H1 (cell line): Measurements from ENCODE around the gene SPDEF. TPM values are rescaled to one million over a fixed set of nuclear protein-coding genes. Genes with fewer than 3 reads are reported as not detected.

Experiments used
- CTCF ChIA-PET: fragments of 300-600 bp; sonication (Branson Sonifier 250); formaldehyde crosslinking; loops from one replicate; lab custom pipeline; 2021; ENCODE audit not compliant: partially characterized antibody; lab: Charles Lee
- POLR2A ChIA-PET: fragments of 300-600 bp; sonication (Branson Sonifier 250); formaldehyde crosslinking; loops from one replicate; lab custom pipeline; 2021; ENCODE audit warnings: inconsistent platforms; ENCODE audit not compliant: partially characterized antibody; lab: Charles Lee
- DNase-seq, 2 experiments: peaks; one replicate each; pipeline versions ENCODE4 v3.0.0 to v3.0.0-alpha.2; 2010 to 2022; ENCODE audit warnings: low spot score in 2 of 2, low read depth in 1 of 2, mixed read lengths in 1 of 2
- FAIRE-seq: peaks from 2 replicates; lab custom pipeline; 2011; peaks lifted over from hg19 to GRCh38; lab: Jason Lieb, UNC
- H2AFZ ChIP-seq: 2 replicates; pipeline ENCODE4 v1.8.1; 2012; ENCODE audit warnings: low read length, inconsistent platforms
- H2AK5ac ChIP-seq: 2 replicates; pipeline ENCODE4 v1.6.1; 2013; ENCODE audit warnings: low read depth, low read length
- H2BK120ac ChIP-seq: replicated peaks from 2 replicates; pipeline ENCODE3; 2013; ENCODE audit warnings: low read depth, low read length, inconsistent platforms
- H2BK12ac ChIP-seq: 2 replicates; pipeline ENCODE4 v1.6.1; 2013; ENCODE audit warnings: low read depth, low read length
- H2BK15ac ChIP-seq: 2 replicates; pipeline ENCODE4 v1.6.1; 2013; ENCODE audit warnings: low read length
- H2BK20ac ChIP-seq: 2 replicates; pipeline ENCODE4 v1.6.1; 2013; ENCODE audit warnings: low read length
- H2BK5ac ChIP-seq: 2 replicates; pipeline ENCODE4 v1.6.1; 2013; ENCODE audit warnings: low read depth, low read length
- H3K14ac ChIP-seq: 2 replicates; pipeline ENCODE4 v1.6.1; 2013; ENCODE audit warnings: inconsistent platforms; ENCODE audit not compliant: insufficient read length
- H3K18ac ChIP-seq: 2 replicates; pipeline ENCODE4 v1.6.1; 2013; ENCODE audit warnings: low read length; ENCODE audit errors: extremely low read depth
- H3K23ac ChIP-seq: 2 replicates; pipeline ENCODE4 v1.6.1; 2013; ENCODE audit warnings: inconsistent platforms; ENCODE audit not compliant: insufficient read length
- H3K23me2 ChIP-seq: 2 replicates; pipeline ENCODE4 v1.6.1; 2013; ENCODE audit warnings: low read depth, low read length
- H3K27ac ChIP-seq: 2 replicates; pipeline ENCODE4 v1.6.1; 2011; ENCODE audit warnings: low read depth, low read length, inconsistent platforms
- H3K27me3 ChIP-seq, 4 experiments: replicated peaks in 1 of 4; 1 replicate in 1 of 4; 2 replicates in 3 of 4; pipeline versions ENCODE4 v1.6.1 to v1.8.1; 2011 to 2013; ENCODE audit warnings: low read length in 3 of 4, mild to moderate bottlenecking in 3 of 4, inconsistent platforms in 2 of 4, mixed read lengths in 2 of 4, moderate library complexity in 1 of 4; ENCODE audit not compliant: control insufficient read depth in 3 of 4, insufficient read depth in 3 of 4; ENCODE audit errors: extremely low read depth in 1 of 4
- H3K36me3 ChIP-seq, 4 experiments: 2 replicates each; pipeline versions ENCODE4 v1.6.1 to v1.8.1; 2011 to 2013; ENCODE audit warnings: mild to moderate bottlenecking in 4 of 4, low read length in 3 of 4, moderate library complexity in 2 of 4, control low read depth in 1 of 4, inconsistent platforms in 1 of 4; ENCODE audit not compliant: insufficient read depth in 4 of 4, control insufficient read depth in 2 of 4
- H3K4ac ChIP-seq: replicated peaks from 2 replicates; pipeline ENCODE3; 2013; ENCODE audit warnings: low read length, low read depth, mixed read lengths, inconsistent platforms; ENCODE audit not compliant: insufficient read length
- H3K4me1 ChIP-seq, 4 experiments: replicated peaks in 1 of 4; 1 replicate in 1 of 4; 2 replicates in 3 of 4; pipeline versions ENCODE4 v1.6.1 to v1.8.1; 2011 to 2013; ENCODE audit warnings: low read length in 3 of 4, inconsistent platforms in 2 of 4, mixed read lengths in 1 of 4; ENCODE audit not compliant: insufficient read depth in 4 of 4, control insufficient read depth in 3 of 4
- H3K4me2 ChIP-seq, 2 experiments: 2 replicates each; pipeline versions ENCODE4 v1.6.1 to v1.8.1; 2011 to 2013; ENCODE audit warnings: low read depth in 2 of 2, low read length in 2 of 2, control low read depth in 1 of 2, inconsistent platforms in 1 of 2, mild to moderate bottlenecking in 1 of 2; ENCODE audit not compliant: insufficient read depth in 1 of 2
- H3K4me3 ChIP-seq, 4 experiments: fragments of 200-600, 300-600 bp in 1 of 4; sonication (generic), shearing (Covaris generic), sonication (Bioruptor Twin) in 1 of 4; 2 replicates each; pipeline versions ENCODE4 v1.5.1 to v1.8.1; 2011 to 2016; ENCODE audit warnings: low read length in 4 of 4, low read depth in 3 of 4, control low read depth in 2 of 4, inconsistent platforms in 2 of 4, mild to moderate bottlenecking in 2 of 4, mixed read lengths in 1 of 4, moderate library complexity in 1 of 4; ENCODE audit not compliant: insufficient read depth in 2 of 4; ENCODE audit errors: extremely low read depth in 1 of 4
- H3K56ac ChIP-seq: replicated peaks from 2 replicates; pipeline ENCODE3; 2013; ENCODE audit warnings: low read depth, mild to moderate bottlenecking, mixed read lengths, low read length, inconsistent platforms; ENCODE audit not compliant: insufficient read length
- H3K79me1 ChIP-seq: 2 replicates; pipeline ENCODE4 v1.6.1; 2013; ENCODE audit warnings: low read depth, low read length, control low read depth
- H3K79me2 ChIP-seq, 2 experiments: 2 replicates each; pipeline versions ENCODE4 v1.6.1 to v1.8.1; 2012 to 2013; ENCODE audit warnings: low read length in 2 of 2, mild to moderate bottlenecking in 2 of 2, inconsistent platforms in 1 of 2; ENCODE audit not compliant: insufficient read depth in 2 of 2, control insufficient read depth in 1 of 2
- H3K9ac ChIP-seq, 4 experiments: replicated peaks in 1 of 4; 1 replicate in 1 of 4; 2 replicates in 3 of 4; pipeline versions ENCODE4 v1.6.1 to v1.8.1; 2011 to 2013; ENCODE audit warnings: low read depth in 3 of 4, low read length in 3 of 4, control low read depth in 2 of 4, mild to moderate bottlenecking in 2 of 4, moderate library complexity in 2 of 4, inconsistent platforms in 1 of 4; ENCODE audit errors: extremely low read depth in 1 of 4
- H3K9me3 ChIP-seq, 2 experiments: 2 replicates each; pipeline versions ENCODE4 v1.6.1 to v1.8.1; 2012 to 2013; ENCODE audit warnings: mild to moderate bottlenecking in 2 of 2, moderate library complexity in 2 of 2, control low read depth in 1 of 2, inconsistent platforms in 1 of 2, low read depth in 1 of 2, low read length in 1 of 2, mixed read lengths in 1 of 2; ENCODE audit not compliant: insufficient read depth in 2 of 2
- H4K20me1 ChIP-seq, 2 experiments: replicated peaks in 1 of 2; 2 replicates each; pipeline versions ENCODE3 to v1.8.1; 2011 to 2013; ENCODE audit warnings: inconsistent platforms in 2 of 2, low read length in 2 of 2, mild to moderate bottlenecking in 1 of 2; ENCODE audit not compliant: insufficient read depth in 2 of 2, control insufficient read depth in 1 of 2
- H4K5ac ChIP-seq: 2 replicates; pipeline ENCODE4 v1.6.1; 2013; ENCODE audit warnings: low read length, low read depth, mixed read lengths, inconsistent platforms; ENCODE audit not compliant: insufficient read length
- H4K8ac ChIP-seq: 2 replicates; pipeline ENCODE4 v1.8.0; 2013; ENCODE audit warnings: mild to moderate bottlenecking, moderate library complexity, low read length, inconsistent platforms; ENCODE audit not compliant: insufficient read depth; ENCODE audit errors: extremely low read depth
- H4K91ac ChIP-seq: replicated peaks from 2 replicates; pipeline ENCODE3; 2013; ENCODE audit warnings: low read length, mixed read lengths, inconsistent platforms; ENCODE audit not compliant: insufficient read length
- CHD2 ChIP-seq: IDR thresholded peaks from 2 replicates; pipeline ENCODE4 v1.6.1; 2012; ENCODE audit warnings: low read length, improper control_type of control experiment
- CTBP2 ChIP-seq: IDR thresholded peaks from 2 replicates; pipeline ENCODE4 v1.7.0; 2011; ENCODE audit warnings: borderline replicate concordance, mild to moderate bottlenecking, moderate library complexity, mixed read lengths, low read length; ENCODE audit not compliant: insufficient read depth, insufficient read length
- EP300 ChIP-seq, 2 experiments: IDR thresholded peaks; 1 replicate in 1 of 2; 2 replicates in 1 of 2; pipeline ENCODE4 v1.6.1; 2011 to 2012; ENCODE audit warnings: low read depth in 2 of 2, low read length in 2 of 2, mild to moderate bottlenecking in 2 of 2, borderline replicate concordance in 1 of 2, inconsistent platforms in 1 of 2, moderate library complexity in 1 of 2
- KDM1A ChIP-seq: fragments of 200-600, 300-600 bp; sonication (generic); IDR thresholded peaks from 2 replicates; pipeline ENCODE4 v1.7.1; 2016; ENCODE audit warnings: mild to moderate bottlenecking, low read length, borderline replicate concordance
- KDM4A ChIP-seq: IDR thresholded peaks from one replicate; pipeline ENCODE4 v1.7.1; 2012; ENCODE audit warnings: low read depth, mild to moderate bottlenecking, moderate library complexity, low read length, inconsistent platforms; ENCODE audit not compliant: severe bottlenecking
- PHF8 ChIP-seq: fragments of 200-600 bp; sonication (generic); conservative IDR thresholded peaks from 2 replicates; pipeline ENCODE4 v1.7.1; 2012; ENCODE audit warnings: low read depth, mild to moderate bottlenecking, inconsistent platforms, low read length, moderate library complexity
- POLR2A ChIP-seq, 2 experiments: IDR thresholded peaks; 1 replicate in 1 of 2; 2 replicates in 1 of 2; pipeline ENCODE4 v1.6.1; 2011; ENCODE audit warnings: low read depth in 2 of 2, low read length in 2 of 2, mild to moderate bottlenecking in 2 of 2; ENCODE audit errors: control extremely low read depth in 1 of 2
- POU5F1 ChIP-seq: IDR thresholded peaks from 2 replicates; pipeline ENCODE4 v1.6.1; 2011; ENCODE audit warnings: low read depth, mild to moderate bottlenecking, low read length, moderate library complexity
- RXRA ChIP-seq: IDR thresholded peaks from 2 replicates; pipeline ENCODE4 v1.6.1; 2011; ENCODE audit warnings: low read depth, mild to moderate bottlenecking, low read length, moderate library complexity; ENCODE audit not compliant: insufficient read depth
- SP2 ChIP-seq: IDR thresholded peaks from 2 replicates; pipeline ENCODE4 v1.6.1; 2012; ENCODE audit warnings: mild to moderate bottlenecking, low read length, inconsistent platforms
- SP4 ChIP-seq: IDR thresholded peaks from 2 replicates; pipeline ENCODE4 v1.6.1; 2012; ENCODE audit warnings: low read length, inconsistent platforms
- WGBS, 2 experiments: shearing (Covaris generic) in 1 of 2; methylation state at CpG; one replicate each; pipeline versions ENCODE4 v1.1.6 to v1.1.7; 2013 to 2015; ENCODE audit warnings: low lambda C conversion rate in 2 of 2, mixed read lengths in 2 of 2, inconsistent platforms in 1 of 2, low coverage in 1 of 2, missing lambda C conversion rate in 1 of 2; ENCODE audit not compliant: insufficient replicate concordance in 2 of 2, insufficient coverage in 1 of 2, insufficient read length in 1 of 2; ENCODE audit errors: extremely low coverage in 1 of 2, missing lambda C conversion rate in 1 of 2; 5-methylcytosine and 5-hydroxymethylcytosine counted together
- polyA plus RNA-seq, 7 experiments: library from polyadenylated mRNA; depleted of rRNA in 3 of 7; stranded (reverse) in 5 of 7; unstranded in 2 of 7; fragments of >200 nt in 5 of 7; fragments of 200-250 nt in 2 of 7; gene quantifications; 1 replicate in 5 of 7; 2 replicates in 1 of 7; 4 replicates in 1 of 7; pipeline versions ENCODE4 v1.2.1 to v1.2.3, GENCODE V29; 2011 to 2013; ENCODE audit warnings: missing spikeins in 2 of 7, mixed read lengths in 2 of 7
- total RNA-seq: library from RNA; stranded (reverse); fragmentation: NEBNext Ultra II Directional; extraction: Animal tissue kit (Norgen Biotek cat#: 25700); gene quantifications from 2 replicates; pipeline ENCODE4 v1.2.1, GENCODE V29; 2021

The SPDEF gene
- total and polyA plus RNA-seq, 2 of the 8 experiments (the other 6 are each of a cell fraction or from before 2014, with no cell fraction given): 0.15 to 0.30 TPM

GRCh38 chr6:34531580-34532201, 24.4 kb downstream of the SPDEF start:
- CTCF ChIA-PET: interaction anchor here (0.5 to 8.4 kb wide), 11 partner anchors 12 to 127 kb away, joined by 3 to 79 read pairs (median 3); no protein-coding TSS in a partner anchor
- Histone ChIP-seq H3K56ac (no peak overlapping the region), H4K20me1 (no peaks in the 10 kb centered on the region), H3K4me3 (no peak overlapping the region), H3K4ac (no peak overlapping the region), H2BK120ac (no peak overlapping the region), H3K27me3 (no peaks in the 10 kb centered on the region), H3K27ac (no peak overlapping the region), H3K14ac (no peak overlapping the region), H3K79me1 (no peaks in the 10 kb centered on the region), H3K9ac (no peak overlapping the region), H3K18ac (no peak overlapping the region; the same call in 1 of the 2 replicates), H3K23ac (no peak overlapping the region), H3K36me3 (no peaks in the 10 kb centered on the region; a peak in 1 of 8 replicates), H4K8ac (peak overlapping the region; percentile 35; the same call in 1 of the 2 replicates), H2BK12ac (0 out of 2 replicates have a peak overlapping the region, but pooled peaks have one; percentile 12), H3K23me2 (no peaks in the 10 kb centered on the region; the same call in 1 of the 2 replicates), H4K91ac (no peak overlapping the region), H3K4me1 (peaks cover 3 to 18% (median 8%) of the 10 kb centered on the region in 4 experiments), H3K9me3 (no peaks in the 10 kb centered on the region), H2AK5ac (no peak overlapping the region), H2BK20ac (no peak overlapping the region), H3K4me2 (peak overlapping the region; percentile 38 to 53; a peak in 3 of 4 replicates), H3K79me2 (no peaks in the 10 kb centered on the region), H2BK5ac (peak overlapping the region; percentile 35; the same call in 1 of the 2 replicates), H2BK15ac (no peak overlapping the region), H2AFZ (no peak overlapping the region), H4K5ac (no peak overlapping the region)
- FAIRE-seq (peak; percentile 74), DNase-seq (peak; percentile 57 to 80)
- POLR2A ChIA-PET: interaction anchor here (0.6 to 2.7 kb wide), 39 partner anchors 8 to 727 kb away, joined by 3 to 11 read pairs (median 3); partner anchors contain the start of genes HMGA1, PACSIN1 and RPS10
- 80% methylated on average over 24 of the region's 29 CpGs; no CpG with 5 or more reads in 1 of the 2 experiments for WGBS, 2 experiments
- TF ChIP-seq RXRA (no peak), POU5F1 (no peak), CTBP2 (no peak), KDM4A (no peak), PHF8 (peak; percentile 38; the same call in 1 of the 2 replicates), SP2 (peak; percentile 53; the same call in 1 of the 2 replicates), EP300 (IDR thresholded peaks at IDR 0.05; ENCODE audit: borderline replicate concordance in 1 of 2, low read depth in 2 of 2, low read length in 2 of 2) (no peak), POLR2A (IDR thresholded peaks at IDR 0.05; ENCODE audit: control extremely low read depth in 1 of 2, low read depth in 2 of 2, low read length in 2 of 2) (peak in 1 of 2 experiments; percentile 65; a peak in 2 of 3 replicates), CHD2 (peak; percentile 60; the same call in 1 of the 2 replicates), SP4 (0 out of 2 replicates have a peak, but pooled peaks have one; percentile 34), KDM1A (no peak)
